CD8-positive, alpha-beta memory T cell (primary cell): Measurements from ENCODE around the gene DNAAF1. TPM values are rescaled to one million over a fixed set of nuclear protein-coding genes. Genes with fewer than 3 reads are reported as not detected.

Experiments
- CTCF ChIA-PET: fragments of 350-600 bp; sonication (Branson Sonifier 250); formaldehyde crosslinking; loops from one replicate; lab custom pipeline; 2021; ENCODE audit warnings: antibody characterized with exemption; lab: Charles Lee
- POLR2A ChIA-PET: fragments of 350-600 bp; sonication (Branson Sonifier 250); formaldehyde crosslinking; loops from one replicate; lab custom pipeline; 2021; ENCODE audit warnings: antibody characterized with exemption; lab: Charles Lee
- DNase-seq, 5 donors: peaks; one replicate each; pipeline versions ENCODE4 v3.0.0 to v3.0.0-alpha.2; 2020 to 2022; ENCODE audit warnings: mixed read lengths in 1 of 5
- H3K27ac ChIP-seq: one replicate; pipeline ENCODE4 v1.7.0; 2013; ENCODE audit warnings: low read depth, mild to moderate bottlenecking, low read length, moderate library complexity
- H3K27me3 ChIP-seq: 2 replicates; pipeline ENCODE4 v1.7.0; 2013; ENCODE audit warnings: low read length, mild to moderate bottlenecking; ENCODE audit not compliant: insufficient read depth, poor library complexity, severe bottlenecking
- H3K36me3 ChIP-seq: 2 replicates; pipeline ENCODE4 v1.7.0; 2013; ENCODE audit warnings: mild to moderate bottlenecking, low read length, moderate library complexity; ENCODE audit not compliant: insufficient read depth
- H3K4me1 ChIP-seq: 2 replicates; pipeline ENCODE4 v1.7.0; 2013; ENCODE audit warnings: mild to moderate bottlenecking, low read length, moderate library complexity; ENCODE audit not compliant: insufficient read depth
- H3K4me3 ChIP-seq: 2 replicates; pipeline ENCODE4 v1.7.0; 2013; ENCODE audit warnings: mild to moderate bottlenecking, low read length
- H3K9me3 ChIP-seq: 2 replicates; pipeline ENCODE4 v1.7.0; 2013; ENCODE audit warnings: mild to moderate bottlenecking, low read length
- H3K27ac Mint-ChIP-seq, 8 donors: one replicate each; pipeline ENCODE4 v1.8.0; 2020 to 2021; ENCODE audit warnings: mixed read lengths in 8 of 8, mild to moderate bottlenecking in 6 of 8, inconsistent platforms in 3 of 8, moderate library complexity in 3 of 8
- H3K27me3 Mint-ChIP-seq, 2 donors: one replicate each; pipeline ENCODE4 v1.8.0; 2020 to 2021; ENCODE audit warnings: mixed read lengths in 2 of 2, mild to moderate bottlenecking in 1 of 2, moderate library complexity in 1 of 2
- H3K36me3 Mint-ChIP-seq, 3 donors: one replicate each; pipeline ENCODE4 v1.8.0; 2020 to 2021; ENCODE audit warnings: mixed read lengths in 3 of 3, inconsistent platforms in 1 of 3, mild to moderate bottlenecking in 1 of 3
- H3K4me1 Mint-ChIP-seq, 3 donors: one replicate each; pipeline ENCODE4 v1.8.0; 2020 to 2021; ENCODE audit warnings: mixed read lengths in 3 of 3, inconsistent platforms in 1 of 3, mild to moderate bottlenecking in 1 of 3
- H3K4me3 Mint-ChIP-seq, 7 donors: one replicate each; pipeline ENCODE4 v1.8.0; 2020 to 2021; ENCODE audit warnings: mixed read lengths in 7 of 7, mild to moderate bottlenecking in 6 of 7, moderate library complexity in 4 of 7, inconsistent platforms in 2 of 7
- H3K9me3 Mint-ChIP-seq, 5 donors: one replicate each; pipeline ENCODE4 v1.8.0; 2020 to 2022; ENCODE audit warnings: mixed read lengths in 5 of 5, mild to moderate bottlenecking in 3 of 5, moderate library complexity in 2 of 5, inconsistent platforms in 1 of 5
- polyA plus RNA-seq: library from polyadenylated mRNA; unstranded; fragments of 300-500 nt; fragmentation: Illumina TruSeq; gene quantifications from one replicate; pipeline ENCODE4 v1.2.3, GENCODE V29; 2021
- total RNA-seq, 2 experiments: library from RNA; stranded (reverse); gene quantifications; one replicate each; pipeline ENCODE4 v1.2.3, GENCODE V29; 2021

DNAAF1 gene
- under 1 TPM in 1 of 2 experiments, not detected in 1; 0.31 TPM for total RNA-seq
- 1.5 TPM for polyA plus RNA-seq

DNA sequence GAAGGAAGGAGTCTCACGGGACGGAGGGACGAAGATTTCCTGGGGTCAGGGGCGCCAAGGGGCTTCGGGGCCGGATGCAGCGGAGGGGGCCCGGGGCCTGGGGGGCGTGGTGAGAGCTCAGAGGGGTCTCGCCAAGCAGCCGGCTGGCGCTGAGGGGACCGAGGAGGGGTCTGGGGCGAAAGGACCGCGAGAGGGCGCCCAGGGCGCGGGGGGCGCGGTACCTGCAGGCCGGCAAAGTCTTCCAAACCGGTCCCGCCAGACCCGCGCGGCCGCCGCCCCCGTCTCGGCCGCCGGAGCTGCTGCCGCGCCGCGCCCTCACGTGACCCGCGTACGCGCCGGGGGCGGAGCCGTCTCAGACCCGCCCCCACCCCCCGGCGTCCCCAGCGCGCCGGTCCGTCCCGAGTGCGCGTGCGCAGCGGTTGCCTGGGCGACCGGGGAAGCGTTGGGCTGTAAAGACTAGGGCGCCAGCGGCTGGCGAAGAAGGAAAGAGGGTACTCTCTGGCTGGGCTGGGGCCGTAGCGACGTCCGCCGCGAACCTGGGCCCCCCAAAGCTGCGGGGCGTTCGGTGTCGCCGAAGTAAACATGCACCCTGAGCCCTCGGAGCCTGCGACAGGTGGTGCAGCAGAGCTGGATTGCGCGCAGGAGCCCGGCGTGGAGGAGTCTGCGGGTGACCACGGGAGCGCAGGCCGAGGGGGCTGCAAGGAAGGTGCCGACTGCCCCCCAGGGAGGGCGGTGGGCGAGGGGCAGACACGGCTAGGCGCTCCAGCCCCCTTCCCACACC is at the start of gene DNAAF1, which contains the start of gene HSDL1:
DNAAF1 (plus strand) TSS at position 450 of the 781 bp plus-strand sequence; CDS start at position 583, 133 bp downstream.
HSDL1 (minus strand) TSS at position 319 of the 781 bp plus-strand sequence. CDS start 13,856 bp downstream, outside the sequence.
- Histone ChIP-seq H3K27ac (peak within 1 kb of the TSS; percentile 70), H3K27me3 (peaks cover 5% of the 10 kb centered on the region), H3K4me3 (peak within 1 kb of the TSS; percentile 77), H3K36me3 (no peaks in the 10 kb centered on the region), H3K9me3 (no peaks in the 10 kb centered on the region), H3K4me1 (peaks cover 15% of the 10 kb centered on the region)
- H3K4me3 Mint-ChIP-seq: peak within 1 kb of the TSS; percentile 90 to 98 (median 95)
- DNase-seq: peak; percentile 91 to 95 (median 95)
- no peaks in the 10 kb centered on the region for H3K9me3 Mint-ChIP-seq
- ChIA-PET POLR2A (interaction anchor here (0.6 to 2.8 kb wide), 2 partner anchors 29 to 316 kb away, joined by 3 to 24 read pairs; partner anchors contain the start of gene MBTPS1), CTCF (interaction anchor here (1.0 to 1.1 kb wide), 2 partner anchors 11 to 28 kb away, joined by 5 to 6 read pairs; partner anchors contain the start of gene MBTPS1)
- peak within 1 kb of the TSS; percentile 84 to 97 (median 90) for H3K27ac Mint-ChIP-seq
- H3K36me3 Mint-ChIP-seq: peaks cover 0 to 5% (median 0%) of the 10 kb centered on the region in 3 donors
- H3K27me3 Mint-ChIP-seq: peaks cover 0 to 13% of the 10 kb centered on the region in 2 donors
- H3K4me1 Mint-ChIP-seq: peaks cover 15 to 29% (median 21%) of the 10 kb centered on the region in 3 donors

DNA sequence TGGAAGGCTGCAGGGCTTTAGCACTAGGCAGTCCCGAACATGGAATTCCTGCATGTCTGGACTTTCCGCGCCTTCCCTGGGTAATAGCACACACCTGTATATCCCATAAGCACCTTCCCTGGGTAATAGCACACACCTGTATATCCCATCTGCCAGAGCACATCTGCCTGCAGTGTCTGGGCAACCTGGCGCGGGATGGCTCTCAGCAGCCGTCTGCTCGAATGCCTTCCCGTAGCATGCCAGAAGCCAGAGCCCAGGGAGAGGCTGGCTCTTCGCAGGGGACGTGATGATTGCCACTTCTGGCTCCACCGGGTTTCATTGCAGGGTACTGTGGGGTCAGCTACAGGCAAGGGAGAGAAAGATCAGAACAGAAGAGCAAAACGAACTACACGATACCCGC is 49.6 kb upstream of the DNAAF1 start:
- no peaks in the 10 kb centered on the region for H3K9me3 ChIP-seq
- no peaks in the 10 kb centered on the region for H3K27me3 ChIP-seq
- no peaks in the 10 kb centered on the region for H3K4me1 ChIP-seq
- H3K27ac Mint-ChIP-seq: peak overlapping the region in 1 of 8 donors; percentile 29
- no peaks in the 10 kb centered on the region for H3K9me3 Mint-ChIP-seq
- H3K27ac ChIP-seq: no peak overlapping the region
- POLR2A ChIA-PET: no interaction called here
- H3K27me3 Mint-ChIP-seq: no peaks in the 10 kb centered on the region
- CTCF ChIA-PET: interaction anchor here (1.3 kb wide), 1 partner anchor 92 kb away, joined by 5 read pairs; the partner anchor contains the start of gene TAF1C
- H3K4me3 Mint-ChIP-seq: no peak overlapping the region
- peaks cover 51% of the 10 kb centered on the region for H3K36me3 ChIP-seq
- peaks cover 8 to 21% (median 15%) of the 10 kb centered on the region in 3 donors for H3K4me1 Mint-ChIP-seq
- DNase-seq: no peak
- H3K36me3 Mint-ChIP-seq: peaks cover 0 to 90% (median 25%) of the 10 kb centered on the region in 3 donors
- H3K4me3 ChIP-seq: no peak overlapping the region

DNA sequence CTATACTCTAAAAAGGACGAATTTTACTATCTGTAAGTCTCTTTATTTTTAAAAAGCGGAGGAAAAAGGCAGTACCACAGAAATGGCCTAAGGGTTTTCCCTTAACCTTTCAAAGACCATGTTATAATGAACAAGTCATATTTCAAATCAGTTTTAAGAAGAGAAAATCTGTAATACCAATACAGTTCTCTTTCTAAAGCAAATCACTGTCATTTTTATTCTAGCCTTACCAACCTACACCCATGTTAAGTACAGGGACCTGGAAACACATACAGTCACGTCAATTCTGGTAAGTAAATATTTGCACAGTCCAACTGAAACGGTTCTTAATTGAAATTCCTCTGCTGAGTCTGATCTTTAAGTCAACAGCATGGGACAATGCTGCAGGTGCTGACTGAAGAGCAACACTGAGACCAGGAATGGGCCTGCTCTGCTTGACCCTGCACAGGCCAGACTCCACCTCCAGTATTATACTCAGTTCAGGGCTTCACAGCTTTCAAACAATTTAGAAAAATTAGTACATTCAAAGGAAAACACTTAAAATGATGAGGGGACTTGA is 48.6 kb upstream of the DNAAF1 start:
- Histone ChIP-seq H3K4me1 (no peaks in the 10 kb centered on the region), H3K36me3 (peaks cover 45% of the 10 kb centered on the region), H3K27ac (no peak overlapping the region), H3K9me3 (no peaks in the 10 kb centered on the region), H3K4me3 (no peak overlapping the region), H3K27me3 (no peaks in the 10 kb centered on the region)
- no peak for DNase-seq
- peaks cover 9 to 23% (median 17%) of the 10 kb centered on the region in 3 donors for H3K4me1 Mint-ChIP-seq
- peaks cover 0 to 87% (median 21%) of the 10 kb centered on the region in 3 donors for H3K36me3 Mint-ChIP-seq
- ChIA-PET CTCF (interaction anchor here (1.3 kb wide), 1 partner anchor 91 kb away, joined by 5 read pairs; the partner anchor contains the start of gene TAF1C), POLR2A (no interaction called here)
- H3K27ac Mint-ChIP-seq: peak overlapping the region in 1 of 8 donors; percentile 24
- H3K4me3 Mint-ChIP-seq: no peak overlapping the region
- no peaks in the 10 kb centered on the region for H3K9me3 Mint-ChIP-seq
- no peaks in the 10 kb centered on the region for H3K27me3 Mint-ChIP-seq

DNA sequence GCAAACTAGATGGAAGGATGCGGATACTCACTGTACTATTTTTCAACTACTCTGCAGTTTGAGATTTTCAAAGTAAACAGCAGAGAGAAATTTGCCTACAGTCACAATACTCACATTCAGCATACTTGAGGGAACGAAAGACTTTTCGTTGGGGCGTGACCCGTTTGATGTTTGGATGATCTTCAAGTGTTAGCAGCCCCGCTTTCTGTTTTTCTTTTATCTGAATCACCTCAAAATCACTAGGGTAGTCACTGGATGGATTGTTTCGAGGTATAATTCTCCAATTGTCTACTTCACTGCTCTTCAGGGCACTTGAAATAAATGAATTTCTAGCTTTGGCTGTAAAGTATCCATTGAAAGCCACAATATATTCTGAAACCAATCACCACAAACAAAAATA is 46.2 kb upstream of the DNAAF1 start:
- Histone ChIP-seq H3K9me3 (no peaks in the 10 kb centered on the region), H3K4me3 (no peak overlapping the region), H3K27ac (no peak overlapping the region), H3K27me3 (no peaks in the 10 kb centered on the region), H3K4me1 (no peaks in the 10 kb centered on the region), H3K36me3 (peaks cover 34% of the 10 kb centered on the region)
- DNase-seq: no peak
- peaks cover 23 to 44% (median 39%) of the 10 kb centered on the region in 3 donors for H3K4me1 Mint-ChIP-seq
- H3K9me3 Mint-ChIP-seq: no peaks in the 10 kb centered on the region
- H3K4me3 Mint-ChIP-seq: no peak overlapping the region
- CTCF ChIA-PET: no interaction called here
- peaks cover 0 to 74% (median 13%) of the 10 kb centered on the region in 3 donors for H3K36me3 Mint-ChIP-seq
- POLR2A ChIA-PET: no interaction called here
- no peaks in the 10 kb centered on the region for H3K27me3 Mint-ChIP-seq
- H3K27ac Mint-ChIP-seq: peak overlapping the region in 1 of 8 donors; percentile 41

DNA sequence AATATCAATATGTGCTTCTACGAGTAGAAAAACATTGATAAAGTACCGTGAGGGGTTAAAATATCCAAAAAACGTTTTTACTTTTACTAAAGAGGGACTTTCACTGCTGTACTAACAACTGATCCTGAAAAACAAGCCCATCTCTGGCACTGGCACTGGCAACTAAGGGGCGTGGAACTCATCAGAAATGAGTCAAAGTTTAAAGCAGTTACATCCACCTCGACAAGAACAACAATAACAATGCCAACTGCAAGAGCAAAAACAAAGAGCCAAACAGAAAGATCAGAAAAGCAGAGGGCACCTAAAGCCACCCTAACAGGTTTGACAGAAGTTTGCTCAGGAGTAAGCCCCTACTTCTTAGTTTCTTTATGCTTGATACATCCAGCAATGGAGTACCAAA is 41.4 kb upstream of the DNAAF1 start:
- H3K27ac ChIP-seq: no peak overlapping the region
- no peak for DNase-seq
- Mint-ChIP-seq H3K27ac (peak overlapping the region in 4 of 8 donors; percentile 12 to 65 (median 22)), H3K4me1 (peaks cover 45 to 78% (median 72%) of the 10 kb centered on the region in 3 donors), H3K36me3 (peaks cover 0 to 60% (median 9%) of the 10 kb centered on the region in 3 donors), H3K9me3 (no peaks in the 10 kb centered on the region), H3K27me3 (no peaks in the 10 kb centered on the region), H3K4me3 (no peak overlapping the region)
- no peaks in the 10 kb centered on the region for H3K9me3 ChIP-seq
- no peak overlapping the region for H3K4me3 ChIP-seq
- ChIA-PET POLR2A (no interaction called here), CTCF (interaction anchor here (3.4 kb wide), 1 partner anchor 13 kb away, joined by 11 read pairs; the partner anchor contains the start of gene MBTPS1)
- H3K4me1 ChIP-seq: peaks cover 9% of the 10 kb centered on the region
- H3K36me3 ChIP-seq: peaks cover 6% of the 10 kb centered on the region
- H3K27me3 ChIP-seq: no peaks in the 10 kb centered on the region

DNA sequence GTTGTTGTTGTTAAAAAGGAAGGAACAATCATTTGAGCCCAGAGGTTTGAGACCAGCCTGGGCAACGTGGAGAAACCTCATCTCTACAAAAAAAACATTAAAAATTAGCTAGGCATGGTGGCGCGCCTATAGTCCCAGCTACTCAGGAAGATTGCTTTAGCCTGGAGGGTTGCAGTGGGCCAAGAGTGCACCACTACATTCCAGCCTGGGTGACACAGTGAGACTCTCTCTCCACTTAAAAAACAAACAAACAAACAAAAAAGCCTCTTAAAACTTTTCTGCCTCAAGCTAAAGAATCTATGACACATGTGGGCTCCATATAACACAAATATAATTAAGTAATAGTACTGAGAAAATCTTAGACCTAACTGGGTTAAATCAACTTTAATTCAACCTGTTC is 40.9 kb upstream of the DNAAF1 start:
- no peaks in the 10 kb centered on the region for H3K27me3 Mint-ChIP-seq
- H3K4me1 ChIP-seq: peaks cover 9% of the 10 kb centered on the region
- CTCF ChIA-PET: interaction anchor here (3.4 kb wide), 1 partner anchor 12 kb away, joined by 11 read pairs; the partner anchor contains the start of gene MBTPS1
- peaks cover 47 to 78% (median 72%) of the 10 kb centered on the region in 3 donors for H3K4me1 Mint-ChIP-seq
- H3K9me3 Mint-ChIP-seq: no peaks in the 10 kb centered on the region
- no peaks in the 10 kb centered on the region for H3K9me3 ChIP-seq
- H3K27ac ChIP-seq: no peak overlapping the region
- no peak overlapping the region for H3K4me3 ChIP-seq
- H3K27me3 ChIP-seq: no peaks in the 10 kb centered on the region
- peak overlapping the region in 1 of 8 donors; percentile 6 for H3K27ac Mint-ChIP-seq
- peaks cover 0 to 60% (median 11%) of the 10 kb centered on the region in 3 donors for H3K36me3 Mint-ChIP-seq
- no peak for DNase-seq
- H3K36me3 ChIP-seq: peaks cover 11% of the 10 kb centered on the region
- peak overlapping the region in 1 of 7 donors; percentile 8 for H3K4me3 Mint-ChIP-seq
- POLR2A ChIA-PET: no interaction called here

DNA sequence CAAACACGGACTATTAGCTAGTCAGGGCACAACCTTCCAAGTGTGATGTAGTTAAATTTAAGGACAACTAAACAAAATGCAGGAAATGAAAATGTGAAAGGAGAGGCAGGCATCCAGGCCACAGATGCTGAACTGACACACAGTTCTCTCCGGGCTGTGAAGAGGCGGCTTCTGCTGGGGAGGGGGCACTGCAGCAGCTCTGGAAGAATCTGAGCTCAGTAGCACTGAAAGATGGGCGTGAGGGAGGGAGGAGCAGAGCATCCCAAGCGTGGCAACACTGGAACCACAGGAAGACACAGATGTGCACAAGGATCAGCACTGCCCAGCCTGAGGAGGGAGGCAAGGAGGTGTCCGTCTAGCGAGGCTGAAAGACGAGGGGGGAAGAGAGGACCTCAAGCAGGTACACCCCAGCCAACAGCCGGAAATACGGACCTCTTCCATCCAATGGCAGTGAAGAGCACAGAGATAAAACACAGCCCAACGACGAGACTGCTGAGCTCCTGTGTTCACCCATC is 39.8 kb upstream of the DNAAF1 start:
- peak overlapping the region in 7 of 8 donors; percentile 3 to 52 (median 38) for H3K27ac Mint-ChIP-seq
- H3K4me1 Mint-ChIP-seq: peaks cover 53 to 81% (median 74%) of the 10 kb centered on the region in 3 donors
- H3K36me3 ChIP-seq: peaks cover 11% of the 10 kb centered on the region
- H3K27ac ChIP-seq: no peak overlapping the region
- ChIA-PET CTCF (interaction anchor here (3.4 kb wide), 1 partner anchor 11 kb away, joined by 11 read pairs; the partner anchor contains the start of gene MBTPS1), POLR2A (no interaction called here)
- no peak overlapping the region for H3K4me3 ChIP-seq
- H3K27me3 Mint-ChIP-seq: no peaks in the 10 kb centered on the region
- H3K4me1 ChIP-seq: peaks cover 9% of the 10 kb centered on the region
- H3K9me3 ChIP-seq: no peaks in the 10 kb centered on the region
- H3K36me3 Mint-ChIP-seq: peaks cover 0 to 60% (median 15%) of the 10 kb centered on the region in 3 donors
- no peak for DNase-seq
- no peak overlapping the region for H3K4me3 Mint-ChIP-seq
- H3K9me3 Mint-ChIP-seq: no peaks in the 10 kb centered on the region
- no peaks in the 10 kb centered on the region for H3K27me3 ChIP-seq
